HG03159 (cell line): Measurements from ENCODE around the gene SPATA21.

Experiments used
- ATAC-seq: cut with Tn5 transposase; IDR thresholded peaks from one replicate; pipeline ENCODE4 v1.9.1; 2021; ENCODE audit warnings: mild to moderate bottlenecking, moderate library complexity; ENCODE audit not compliant: unreplicated experiment

SPATA21 gene

DNA sequence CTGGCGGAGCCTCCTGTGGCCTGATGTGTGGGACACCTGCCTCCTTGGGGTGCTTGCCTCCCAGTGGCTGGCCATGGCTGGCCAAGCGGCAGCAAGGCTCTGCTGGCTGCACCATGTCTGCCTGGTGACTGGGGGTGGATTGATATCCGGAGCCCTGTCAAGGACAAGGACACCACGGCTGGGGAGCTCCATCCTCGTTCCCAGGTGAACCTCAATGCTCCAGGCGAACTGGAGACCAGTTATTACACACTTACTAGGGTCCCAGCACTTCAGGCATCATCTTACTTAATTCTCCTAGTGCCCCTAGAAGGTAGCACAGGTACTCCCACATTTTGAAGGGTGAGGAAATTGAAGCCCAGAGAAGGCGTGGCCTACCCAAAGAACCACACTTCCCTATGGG is 15.2 kb downstream of the SPATA21 start:
- no peak for ATAC-seq

DNA sequence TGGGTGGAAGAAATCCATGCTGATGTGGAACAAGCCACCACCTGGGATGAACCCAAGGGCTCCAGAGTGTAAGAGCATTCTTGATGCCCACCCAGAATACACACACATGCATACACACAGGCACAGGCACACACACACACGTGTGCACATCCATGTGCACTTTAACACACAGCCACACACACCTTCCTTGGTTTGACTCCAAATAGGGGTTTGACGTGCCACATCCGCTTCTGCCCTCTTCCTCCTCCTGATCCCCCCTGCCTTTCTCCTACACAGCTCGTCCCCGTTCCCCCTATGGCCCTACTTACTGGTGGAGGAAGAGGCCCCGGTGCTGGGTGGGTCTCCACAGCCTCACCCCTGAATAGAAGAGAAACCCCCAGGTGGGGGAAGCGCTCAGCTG is 16.0 kb downstream of the SPATA21 start:
- ATAC-seq, result no peak

DNA sequence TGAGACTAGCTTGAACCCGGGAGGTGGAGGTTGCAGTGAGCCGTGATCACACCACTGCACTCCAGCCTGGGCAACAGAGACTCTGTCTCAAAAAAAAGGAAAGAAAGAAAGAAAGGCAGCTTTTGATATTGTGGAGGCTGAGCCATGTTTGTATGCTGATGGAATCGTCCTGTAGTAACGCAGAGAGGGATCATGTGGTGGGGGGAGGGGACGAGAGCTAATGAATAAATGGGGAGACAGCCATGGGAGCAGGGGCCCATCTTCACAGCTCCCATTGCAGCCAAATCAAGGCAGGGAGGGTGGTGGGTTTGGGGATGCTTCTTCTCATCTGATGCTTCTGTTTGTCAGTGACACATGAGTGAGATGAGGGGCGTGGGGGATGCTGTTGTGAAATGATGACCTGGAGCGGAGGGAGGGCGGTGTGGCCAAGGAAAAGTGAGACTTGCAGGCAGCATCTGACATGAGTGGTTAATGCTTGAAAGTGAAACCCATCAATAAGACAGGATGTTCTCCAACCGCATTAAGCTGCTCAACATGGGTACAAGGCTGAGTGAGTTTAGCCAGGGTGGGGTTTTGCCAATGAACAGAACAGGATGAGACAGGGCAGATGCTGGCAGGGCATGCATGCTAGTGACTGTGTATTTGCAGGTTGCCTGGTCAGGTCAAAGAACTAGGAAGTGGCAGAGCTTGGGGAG is 16.7 kb downstream of the SPATA21 start:
- peak; percentile 94 for ATAC-seq

DNA sequence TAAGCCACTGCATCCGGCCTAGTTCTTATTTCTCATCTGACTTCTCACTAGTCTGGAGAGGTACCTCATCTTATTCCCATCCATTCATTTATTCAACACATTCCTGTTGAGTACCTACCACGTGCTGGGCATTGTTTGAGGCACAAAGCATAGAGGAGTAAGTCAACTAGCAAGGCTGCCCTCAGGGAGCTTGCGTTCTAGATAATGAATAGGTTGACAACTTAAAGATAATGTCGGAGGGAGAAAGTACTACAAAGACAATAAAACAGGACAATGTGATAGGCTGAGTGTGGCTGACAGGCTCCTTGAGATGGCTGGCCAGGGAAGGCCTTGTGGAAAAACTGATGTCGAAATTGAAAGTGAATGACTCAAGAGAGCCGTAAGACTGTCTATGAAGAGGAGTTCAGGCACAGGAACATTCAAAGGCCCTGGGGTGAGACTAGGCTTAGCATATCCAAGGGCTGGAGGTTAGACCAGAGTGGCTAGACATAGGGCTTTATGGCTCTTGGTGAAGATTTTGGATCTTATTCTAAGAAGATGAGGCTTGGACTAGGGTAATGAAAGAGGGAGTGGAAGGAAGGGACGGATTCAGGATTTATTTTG is 18.3 kb downstream of the SPATA21 start:
- ATAC-seq, result no peak

DNA sequence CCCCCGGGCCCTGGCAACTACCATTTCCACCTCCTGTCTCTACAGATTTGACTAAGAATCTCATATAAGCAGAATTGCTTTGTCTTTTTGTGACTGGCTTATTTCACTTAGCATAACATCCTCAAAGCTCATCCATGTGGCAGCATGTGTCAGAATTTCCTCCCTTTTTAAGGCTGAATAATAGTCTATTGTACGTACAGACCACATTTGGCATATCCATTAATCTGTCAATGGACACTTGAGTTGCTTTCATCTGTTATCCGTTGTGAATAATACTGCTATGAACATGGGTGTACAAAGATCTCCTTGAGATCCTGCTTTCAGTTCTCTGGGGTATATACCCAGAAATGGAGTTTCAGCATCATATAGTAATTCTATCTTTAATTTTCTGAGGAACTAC is 24.0 kb downstream of the SPATA21 start:
- ATAC-seq, result no peak

DNA sequence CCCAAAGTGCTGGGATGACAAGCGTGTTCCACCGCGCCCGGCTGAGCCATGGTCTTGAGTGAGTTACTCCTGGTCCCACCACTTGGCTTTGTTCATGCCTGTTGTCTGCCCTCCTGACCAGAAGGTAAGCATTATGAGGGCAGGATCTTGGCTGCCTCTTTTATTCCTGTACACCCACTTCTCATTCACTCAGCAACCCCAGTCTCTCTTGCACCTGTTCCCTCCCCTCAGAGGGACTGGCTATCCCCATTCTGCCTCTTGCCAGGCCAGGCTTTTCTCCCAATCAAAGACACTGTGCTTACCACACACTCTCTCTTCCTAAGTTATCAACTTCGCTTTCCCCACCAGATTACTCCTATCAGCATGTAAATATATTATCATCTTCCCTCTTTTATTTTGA is 26.4 kb downstream of the SPATA21 start:
- no peak for ATAC-seq

DNA sequence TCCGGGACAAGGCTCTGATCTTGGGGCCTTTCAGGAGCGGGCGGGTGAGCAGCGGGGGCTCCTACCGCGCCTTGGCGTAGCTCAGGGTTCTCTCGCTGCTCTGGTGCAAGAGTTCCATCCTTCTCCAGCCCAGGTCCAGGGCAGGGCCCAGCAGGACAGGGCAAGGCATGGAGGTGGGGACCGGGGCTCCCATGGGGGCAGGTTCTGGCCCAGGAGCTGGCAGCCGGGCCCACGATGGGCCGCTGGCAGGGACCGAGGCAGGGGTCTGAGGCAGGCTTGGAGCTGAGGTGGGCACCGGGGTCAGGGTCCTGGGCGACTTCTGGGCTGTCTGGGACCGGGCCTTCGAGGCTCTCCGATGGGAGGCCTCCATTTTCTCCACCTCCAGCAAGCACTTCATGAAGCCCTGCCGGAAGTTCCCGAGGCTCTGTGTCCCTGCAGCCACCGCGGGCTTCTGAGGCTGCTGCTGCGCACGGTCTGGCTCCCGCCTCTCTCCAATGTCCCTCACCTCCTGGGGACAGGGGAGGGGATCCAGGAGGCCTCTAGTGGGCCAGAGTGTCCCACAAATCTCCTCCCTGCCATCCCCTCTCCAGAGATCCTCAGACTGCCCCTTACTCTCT is 27.6 kb downstream of the SPATA21 start:
- ATAC-seq, result no peak

DNA sequence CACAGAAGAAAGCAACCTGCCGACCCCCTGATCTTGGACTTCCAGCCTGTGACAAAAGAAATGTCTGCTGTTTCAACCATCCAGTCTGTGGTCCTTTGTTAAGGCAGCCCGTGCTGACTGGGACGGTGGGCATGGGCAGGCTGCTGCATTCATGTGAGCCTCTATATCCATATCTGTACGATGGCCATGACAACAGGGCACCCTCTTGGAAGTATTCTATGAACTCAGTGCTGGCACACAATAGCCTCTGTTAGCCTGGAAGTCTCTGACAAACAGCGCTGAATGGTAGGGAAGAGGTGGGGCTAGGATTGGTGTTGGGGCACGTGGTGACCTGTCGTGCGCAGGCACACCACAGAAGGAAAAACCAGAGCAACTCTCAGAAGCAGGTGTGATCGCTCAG is 30.4 kb downstream of the SPATA21 start:
- ATAC-seq, result no peak

DNA sequence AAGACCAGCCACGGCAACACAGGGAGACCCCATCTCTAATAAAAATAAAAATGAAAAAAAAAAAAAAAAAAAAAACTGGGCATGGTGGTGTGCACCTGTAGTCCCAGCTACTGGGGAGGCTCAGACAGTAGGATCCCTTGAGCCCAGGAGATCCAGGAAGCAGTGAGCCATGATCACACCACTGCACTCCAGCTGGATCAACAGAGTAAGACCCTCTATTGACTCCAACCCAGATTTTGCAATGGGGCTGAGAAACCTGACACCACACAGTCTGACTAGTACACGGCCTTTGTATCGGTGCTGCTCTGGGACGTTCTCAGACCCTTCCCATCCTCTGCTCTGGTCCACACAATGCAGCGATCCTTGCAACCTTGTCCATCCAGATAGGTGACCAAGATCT is 31.8 kb downstream of the SPATA21 start:
- no peak for ATAC-seq

DNA sequence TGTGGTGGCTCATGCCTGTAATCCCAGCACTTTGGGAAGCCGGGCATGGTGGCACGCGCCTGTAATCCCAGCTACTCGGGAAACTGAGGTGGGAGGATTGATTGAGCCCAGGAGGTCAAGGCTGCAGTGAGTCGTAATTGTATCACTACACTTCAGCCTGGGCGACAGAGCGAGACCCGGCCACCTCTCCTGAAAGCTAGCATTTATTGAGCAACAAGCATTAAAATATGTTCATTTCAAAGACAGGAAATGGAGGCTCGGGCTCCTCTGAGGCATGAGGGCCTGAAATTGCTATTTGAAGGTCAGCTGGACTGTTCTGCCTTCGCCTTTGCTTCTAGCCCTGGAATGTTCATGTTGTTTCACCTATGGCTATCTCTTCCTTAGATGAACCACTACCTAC is 34.5 kb downstream of the SPATA21 start:
- no peak for ATAC-seq

DNA sequence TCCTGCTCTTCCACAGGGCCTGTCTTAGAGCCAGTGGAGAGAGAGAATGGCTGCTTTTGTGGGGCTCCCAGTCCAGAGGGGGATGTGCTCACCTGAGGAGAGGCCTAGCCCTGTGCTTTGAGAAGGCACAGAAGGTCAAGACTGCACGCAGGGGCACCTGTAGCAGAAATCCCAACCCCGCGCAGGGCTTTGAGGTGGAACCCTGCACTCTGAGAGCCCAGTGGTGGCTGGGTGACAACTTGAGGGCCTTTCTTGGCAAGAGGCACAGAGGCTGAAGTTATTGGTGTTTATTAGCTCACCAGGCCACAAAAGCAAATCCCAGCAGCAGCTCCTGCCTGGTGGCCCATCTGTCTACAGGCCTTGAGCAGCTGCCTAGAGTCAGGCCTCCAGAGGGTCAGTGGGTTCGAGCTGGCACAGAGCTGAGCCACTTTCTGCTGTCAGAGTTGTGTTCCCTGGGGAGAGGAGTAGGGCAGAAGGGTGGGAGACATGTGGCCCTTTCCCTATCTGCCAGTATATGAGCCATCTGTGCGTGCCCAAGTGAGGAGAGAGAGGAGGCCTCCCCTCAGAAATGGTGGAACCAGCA is 38.8 kb downstream of the SPATA21 start:
- no peak for ATAC-seq

DNA sequence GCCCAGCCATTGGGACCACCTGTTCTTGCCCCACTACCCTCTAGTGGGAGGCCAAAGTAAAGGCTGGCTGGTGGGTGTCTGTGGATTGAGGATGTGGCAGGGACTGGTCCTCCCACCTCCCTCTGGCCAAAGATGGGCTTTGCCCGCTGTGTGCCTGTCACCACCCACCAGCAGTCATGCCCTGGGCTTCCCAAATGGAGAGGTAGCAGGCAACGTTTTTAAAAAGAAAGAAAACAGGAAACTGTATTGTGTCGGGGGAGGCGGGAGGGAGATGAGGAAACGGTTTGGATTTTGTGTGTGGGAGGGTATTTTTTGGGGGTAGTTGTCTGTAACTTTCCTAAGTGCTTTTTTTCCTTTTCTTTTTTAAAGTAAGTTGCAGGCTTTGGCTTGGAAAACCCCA is 40.1 kb downstream of the SPATA21 start:
- no peak for ATAC-seq

DNA sequence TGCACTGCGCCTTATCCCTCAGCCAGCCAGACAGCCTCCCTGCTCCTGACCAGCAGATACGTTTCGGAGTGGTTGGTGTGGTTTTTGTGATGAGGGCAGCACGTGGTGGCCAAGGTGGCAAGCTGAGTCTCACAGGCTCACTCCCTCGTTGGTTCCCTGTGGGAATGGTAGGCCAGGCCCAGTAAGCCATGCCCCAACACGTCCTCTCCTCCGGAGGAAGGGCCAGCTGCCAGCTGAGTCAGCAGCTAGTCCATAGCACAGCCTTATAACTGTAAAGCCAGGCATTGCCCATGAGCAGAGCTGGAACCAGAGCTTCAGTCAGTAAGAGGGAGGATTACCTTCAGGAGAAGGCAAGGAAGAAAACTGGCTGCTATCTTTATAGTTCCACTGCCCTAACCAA is 40.6 kb downstream of the SPATA21 start:
- no peak for ATAC-seq

DNA sequence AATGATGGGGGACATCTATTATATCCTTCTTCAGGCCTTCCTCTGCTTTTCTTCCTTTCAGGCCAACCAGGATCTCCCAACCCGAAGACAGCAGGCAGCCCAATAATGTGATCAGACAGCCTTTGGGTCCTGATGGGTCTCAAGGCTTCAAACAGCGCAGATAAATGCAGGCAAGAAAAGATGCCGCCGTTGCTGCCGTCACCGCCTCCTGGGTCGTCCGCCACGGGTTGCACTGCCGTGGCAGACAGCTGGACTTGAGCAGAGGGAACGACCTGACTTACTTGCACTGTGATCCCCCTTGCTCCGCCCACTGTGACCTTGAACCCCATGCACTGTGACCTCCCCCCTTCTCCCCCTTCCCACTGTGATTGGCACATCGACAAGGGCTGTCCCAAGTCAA is 42.2 kb downstream of the SPATA21 start:
- ATAC-seq, result no peak

DNA sequence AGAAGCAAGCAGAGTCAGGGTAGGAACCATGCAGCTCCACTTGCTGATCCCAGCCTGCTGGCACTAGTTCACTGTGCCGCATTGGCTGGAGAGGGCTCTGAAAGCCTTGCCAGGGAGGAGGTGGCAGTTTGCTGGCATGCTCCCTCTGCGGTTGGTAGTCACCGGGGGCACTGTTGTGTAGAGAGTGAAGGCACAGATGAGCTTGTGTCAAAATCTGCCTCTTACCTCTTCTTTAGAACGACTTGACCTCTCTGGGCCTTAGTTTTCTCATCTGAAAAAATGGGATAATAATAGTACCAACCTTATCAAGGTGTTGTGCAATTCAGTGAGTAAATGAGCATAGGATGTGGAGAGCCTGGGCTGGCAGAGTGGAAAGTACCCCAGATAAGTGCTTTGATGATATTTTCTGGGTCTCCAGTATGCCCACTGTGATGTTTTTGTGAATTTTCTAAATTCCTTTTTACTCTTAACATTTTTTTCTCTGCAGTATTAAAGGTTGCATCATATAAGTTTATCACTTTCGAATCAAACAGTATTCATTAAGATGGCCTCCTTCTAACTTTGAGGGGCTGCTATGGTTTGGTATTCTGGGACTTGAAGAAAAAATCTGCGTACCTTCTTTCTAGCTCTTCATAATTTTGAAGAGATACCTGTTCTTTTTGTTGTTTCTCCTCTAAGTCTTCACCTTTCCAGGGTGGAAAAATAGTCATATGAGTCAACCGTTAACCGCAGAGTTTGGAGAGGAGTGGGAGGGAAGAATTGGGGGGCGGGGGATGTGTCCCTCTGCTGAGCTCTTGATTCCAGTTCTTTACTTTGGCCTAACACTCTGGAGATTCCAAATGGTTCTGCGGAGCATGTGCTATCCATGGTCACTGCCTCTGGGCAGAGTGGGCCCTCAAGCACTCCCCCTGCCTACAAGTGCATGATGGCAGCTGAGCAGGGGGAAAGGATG is 43.4 kb downstream of the SPATA21 start:
- ATAC-seq, result no peak

DNA sequence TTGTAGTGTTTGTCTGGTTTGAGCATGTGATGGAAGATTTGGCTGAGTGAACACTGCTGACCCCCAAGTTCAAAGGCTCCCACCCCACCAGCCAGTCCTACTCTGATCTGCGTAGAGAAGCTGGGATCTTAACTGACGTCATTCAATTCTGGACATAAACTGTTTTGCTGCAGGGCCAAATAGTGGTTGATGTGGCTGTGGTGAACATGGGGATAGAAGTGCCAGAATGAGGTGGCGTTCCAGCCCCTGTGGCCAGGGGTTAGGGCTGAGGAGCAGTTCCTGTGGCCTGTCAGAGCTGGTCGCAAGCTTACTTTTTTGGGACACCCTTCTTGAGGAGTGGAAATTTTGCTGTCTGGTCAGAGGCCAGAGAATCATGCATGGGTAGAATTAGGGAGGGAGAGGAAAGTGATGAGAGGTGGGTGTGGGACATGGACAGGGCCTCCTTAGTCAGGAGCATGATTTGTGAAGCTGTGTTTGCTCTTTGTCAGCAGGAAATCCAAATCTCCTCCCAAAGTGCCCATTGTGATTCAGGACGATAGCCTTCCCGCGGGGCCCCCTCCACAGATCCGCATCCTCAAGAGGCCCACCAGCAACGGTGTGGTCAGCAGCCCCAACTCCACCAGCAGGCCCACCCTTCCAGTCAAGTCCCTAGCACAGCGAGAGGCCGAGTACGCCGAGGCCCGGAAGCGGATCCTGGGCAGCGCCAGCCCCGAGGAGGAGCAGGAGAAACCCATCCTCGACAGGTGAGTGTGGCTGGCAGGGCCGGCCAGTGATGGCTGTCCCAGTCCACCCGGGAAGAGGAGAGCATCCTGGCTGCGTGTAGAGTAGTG is 44.3 kb downstream of the SPATA21 start:
- ATAC-seq, result no peak

DNA sequence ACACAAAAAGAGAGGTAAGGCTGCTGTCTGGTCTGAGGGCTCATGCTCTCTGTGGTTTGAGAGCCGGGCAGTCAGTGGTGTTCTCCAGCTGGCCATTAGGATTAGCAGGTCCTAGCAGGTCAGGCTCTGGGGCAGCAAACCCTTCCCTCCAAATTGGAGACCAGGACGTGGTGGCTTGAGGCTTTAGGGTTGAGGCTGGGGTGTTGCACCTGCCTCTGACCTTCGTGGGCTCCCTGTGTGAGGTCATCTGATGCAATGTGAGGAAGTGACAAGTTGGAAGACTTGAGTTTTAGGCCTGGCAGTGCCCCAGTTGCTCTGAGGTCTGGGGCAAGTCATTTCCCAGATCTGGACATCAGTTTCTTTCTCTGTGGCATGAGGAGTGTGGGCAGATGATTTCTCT is 45.8 kb downstream of the SPATA21 start:
- ATAC-seq, result no peak

DNA sequence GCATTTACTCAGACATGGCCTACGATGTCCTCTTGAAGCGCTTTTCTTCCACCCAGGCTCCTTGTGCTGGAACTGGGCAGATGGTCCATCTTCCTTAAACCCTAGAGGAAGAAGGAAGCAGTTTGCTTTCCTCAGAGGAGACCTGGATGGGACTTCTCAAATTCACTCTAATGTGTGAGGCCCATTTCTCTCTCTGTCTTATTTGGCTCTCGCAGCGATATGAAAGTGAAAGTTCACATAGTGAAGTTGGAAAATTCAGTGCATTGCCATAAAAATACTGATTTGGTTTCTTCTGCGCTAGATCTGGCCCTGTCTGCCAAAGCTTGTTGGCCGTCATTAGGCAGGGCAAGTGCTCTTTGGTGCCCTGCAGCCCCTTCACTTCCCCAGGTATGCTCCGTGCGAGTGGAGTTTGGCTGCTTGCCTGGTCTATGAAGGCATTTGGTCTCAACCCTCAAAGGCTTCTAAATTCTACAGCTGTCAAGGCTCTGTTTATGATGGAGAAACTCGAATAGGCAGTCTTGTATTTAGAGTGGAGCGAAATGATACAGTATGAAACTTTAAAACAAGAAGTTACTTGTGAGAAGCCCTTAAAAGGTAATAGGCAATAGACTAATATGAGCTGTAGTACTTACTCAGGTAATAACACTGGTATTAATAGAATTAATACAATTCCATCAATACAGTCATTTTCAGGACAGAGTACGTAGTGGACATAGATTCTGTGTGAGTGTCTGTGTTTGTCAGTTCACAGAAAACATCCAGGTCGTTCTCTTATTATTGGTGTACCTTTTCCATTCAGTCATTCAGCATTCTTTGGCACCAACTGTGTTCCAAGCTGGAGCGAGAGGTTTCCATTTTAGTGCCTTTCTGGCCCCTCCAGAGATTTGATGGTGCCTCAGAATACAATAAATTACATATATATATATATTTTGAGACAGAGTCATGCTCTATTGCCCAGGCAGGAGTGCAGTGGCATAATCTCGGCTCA is 49.7 kb downstream of the SPATA21 start:
- no peak for ATAC-seq
